HEK293 (cell line): ENCODE results near the gene PPIA.

Experiments used
- GLI4 ChIP-seq: fragments of 450-650 bp; formaldehyde crosslinking; IDR thresholded peaks from 2 replicates; pipeline ENCODE4 v1.5.1; 2016; ENCODE audit warnings: missing biosample characterization, missing genetic modification characterization
- GLIS2 ChIP-seq: fragments of 450-650 bp; formaldehyde crosslinking; IDR thresholded peaks from 2 replicates; pipeline ENCODE4 v1.5.1; 2016; ENCODE audit warnings: missing biosample characterization, missing genetic modification characterization
- HOXC10 ChIP-seq: sonication (generic); formaldehyde crosslinking; IDR thresholded peaks from 2 replicates; pipeline ENCODE4 v1.8.1; 2023; ENCODE audit warnings: mild to moderate bottlenecking, missing genetic modification reagents
- HOXD13 ChIP-seq: sonication (generic); formaldehyde crosslinking; IDR thresholded peaks from 2 replicates; pipeline ENCODE4 v1.8.0; 2022; ENCODE audit warnings: missing genetic modification reagents, borderline replicate concordance
- IKZF3 ChIP-seq: fragments of 450-650 bp; IDR thresholded peaks from 2 replicates; pipeline ENCODE4 v1.5.0; 2018; ENCODE audit warnings: missing biosample characterization, mild to moderate bottlenecking, missing genetic modification characterization, moderate library complexity
- KLF16 ChIP-seq: fragments of 450-650 bp; formaldehyde crosslinking; IDR thresholded peaks from 2 replicates; pipeline ENCODE4 v1.5.1; 2017; ENCODE audit warnings: missing biosample characterization, missing genetic modification characterization
- KLF8 ChIP-seq: fragments of 450-650 bp; formaldehyde crosslinking; IDR thresholded peaks from 2 replicates; pipeline ENCODE4 v1.5.1; 2016; ENCODE audit warnings: missing biosample characterization, missing genetic modification characterization
- SALL2 ChIP-seq: fragments of 450-650 bp; formaldehyde crosslinking; IDR thresholded peaks from 2 replicates; pipeline ENCODE4 v1.5.0; 2017; ENCODE audit warnings: missing biosample characterization, mild to moderate bottlenecking, missing genetic modification characterization, borderline replicate concordance
- SCRT2 ChIP-seq: fragments of 450-650 bp; formaldehyde crosslinking; IDR thresholded peaks from 2 replicates; pipeline ENCODE4 v1.5.1; 2016; ENCODE audit warnings: missing biosample characterization, missing genetic modification characterization
- TRIM28 ChIP-seq: IDR thresholded peaks from 2 replicates; pipeline ENCODE4 v1.6.1; 2011; ENCODE audit warnings: low read length, control low read depth, borderline replicate concordance
- YY2 ChIP-seq: fragments of 450-650 bp; formaldehyde crosslinking; IDR thresholded peaks from 2 replicates; pipeline ENCODE4 v1.5.1; 2016; ENCODE audit warnings: missing biosample characterization, missing genetic modification characterization
- ZBTB1 ChIP-seq: fragments of 450-650 bp; formaldehyde crosslinking; IDR thresholded peaks from 2 replicates; pipeline ENCODE4 v1.5.1; 2016; ENCODE audit warnings: missing biosample characterization, missing genetic modification characterization
- ZEB2 ChIP-seq: fragments of 450-650 bp; formaldehyde crosslinking; IDR thresholded peaks from 2 replicates; pipeline ENCODE4 v1.5.1; 2016; ENCODE audit warnings: missing biosample characterization, missing genetic modification characterization
- ZIC2 ChIP-seq: fragments of 450-650 bp; formaldehyde crosslinking; IDR thresholded peaks from 2 replicates; pipeline ENCODE4 v1.5.1; 2016; ENCODE audit warnings: missing biosample characterization, missing genetic modification characterization
- ZNF19 ChIP-seq: fragments of 450-650 bp; formaldehyde crosslinking; IDR thresholded peaks from 2 replicates; pipeline ENCODE4; 2016; ENCODE audit warnings: missing biosample characterization, missing genetic modification characterization, low read depth
- ZNF24 ChIP-seq: fragments of 450-650 bp; formaldehyde crosslinking; IDR thresholded peaks from 2 replicates; pipeline ENCODE4 v1.5.1; 2016; ENCODE audit warnings: missing biosample characterization, missing genetic modification characterization
- ZNF335 ChIP-seq: fragments of 450-650 bp; formaldehyde crosslinking; conservative IDR thresholded peaks from 2 replicates; pipeline ENCODE4 v1.5.1; 2016; ENCODE audit warnings: missing biosample characterization, missing genetic modification characterization
- ZNF366 ChIP-seq: fragments of 450-650 bp; formaldehyde crosslinking; conservative IDR thresholded peaks from 2 replicates; pipeline ENCODE4 v1.5.1; 2016; ENCODE audit warnings: missing biosample characterization, missing genetic modification characterization
- ZNF426 ChIP-seq: fragments of 450-650 bp; formaldehyde crosslinking; IDR thresholded peaks from 2 replicates; pipeline ENCODE4 v1.5.1; 2017; ENCODE audit warnings: missing biosample characterization, missing genetic modification characterization, mild to moderate bottlenecking, inconsistent platforms, moderate library complexity
- ZNF473 ChIP-seq: fragments of 450-650 bp; formaldehyde crosslinking; IDR thresholded peaks from 2 replicates; pipeline ENCODE4 v1.5.1; 2017; ENCODE audit warnings: missing biosample characterization, missing genetic modification characterization
- ZNF501 ChIP-seq: fragments of 450-650 bp; formaldehyde crosslinking; IDR thresholded peaks from 2 replicates; pipeline ENCODE4 v1.5.1; 2016; ENCODE audit warnings: missing biosample characterization, missing genetic modification characterization
- ZNF561 ChIP-seq: fragments of 450-650 bp; IDR thresholded peaks from 2 replicates; pipeline ENCODE4 v1.5.1; 2018; ENCODE audit warnings: missing biosample characterization, missing genetic modification characterization, borderline replicate concordance
- ZNF585B ChIP-seq: fragments of 450-650 bp; formaldehyde crosslinking; IDR thresholded peaks from 2 replicates; pipeline ENCODE4 v1.5.1; 2016; ENCODE audit warnings: missing biosample characterization, missing genetic modification characterization
- ZNF610 ChIP-seq: fragments of 450-650 bp; formaldehyde crosslinking; IDR thresholded peaks from 2 replicates; pipeline ENCODE4 v1.5.1; 2016; ENCODE audit warnings: missing biosample characterization, missing genetic modification characterization, borderline replicate concordance
- ZNF660 ChIP-seq: fragments of 450-650 bp; IDR thresholded peaks from 2 replicates; pipeline ENCODE4 v1.5.1; 2018; ENCODE audit warnings: missing biosample characterization, mild to moderate bottlenecking, missing genetic modification characterization
- ZNF670 ChIP-seq: fragments of 450-650 bp; formaldehyde crosslinking; IDR thresholded peaks from 2 replicates; pipeline ENCODE4 v1.5.1; 2016; ENCODE audit warnings: missing biosample characterization, missing genetic modification characterization, low read depth
- ZNF677 ChIP-seq: fragments of 450-650 bp; IDR thresholded peaks from 2 replicates; pipeline ENCODE4 v1.5.0; 2018; ENCODE audit warnings: missing biosample characterization, mild to moderate bottlenecking, missing genetic modification characterization, moderate library complexity
- ZNF837 ChIP-seq: fragments of 450-650 bp; formaldehyde crosslinking; IDR thresholded peaks from 2 replicates; pipeline ENCODE4 v1.5.1; 2016; ENCODE audit warnings: missing biosample characterization, missing genetic modification characterization
- ZSCAN16 ChIP-seq: fragments of 450-650 bp; formaldehyde crosslinking; IDR thresholded peaks from 2 replicates; pipeline ENCODE4 v1.5.1; 2016; ENCODE audit warnings: missing biosample characterization, missing genetic modification characterization
- TF ChIP-seq, protein P1 (sequence below): fragments of 450-650 bp; formaldehyde crosslinking; IDR thresholded peaks from 2 replicates; pipeline ENCODE4 v1.5.1; 2017; ENCODE audit warnings: missing biosample characterization, missing genetic modification characterization
- TF ChIP-seq, protein P2 (sequence below): fragments of 450-650 bp; formaldehyde crosslinking; IDR thresholded peaks from 2 replicates; pipeline ENCODE4 v1.5.1; 2016; ENCODE audit warnings: missing biosample characterization, missing genetic modification characterization
- TF ChIP-seq, protein P3 (sequence below): fragments of 450-650 bp; formaldehyde crosslinking; IDR thresholded peaks from 2 replicates; pipeline ENCODE4 v1.5.1; 2016; ENCODE audit warnings: missing biosample characterization, missing genetic modification characterization
- TF ChIP-seq, protein P4 (sequence below): fragments of 450-650 bp; formaldehyde crosslinking; IDR thresholded peaks from 2 replicates; pipeline ENCODE4 v1.5.1; 2016; ENCODE audit warnings: missing biosample characterization, missing genetic modification characterization
- TF ChIP-seq, protein P5 (sequence below): fragments of 450-650 bp; IDR thresholded peaks from 2 replicates; pipeline ENCODE4 v1.5.1; 2018; ENCODE audit warnings: missing biosample characterization, mild to moderate bottlenecking, missing genetic modification characterization

The PPIA gene

DNA sequence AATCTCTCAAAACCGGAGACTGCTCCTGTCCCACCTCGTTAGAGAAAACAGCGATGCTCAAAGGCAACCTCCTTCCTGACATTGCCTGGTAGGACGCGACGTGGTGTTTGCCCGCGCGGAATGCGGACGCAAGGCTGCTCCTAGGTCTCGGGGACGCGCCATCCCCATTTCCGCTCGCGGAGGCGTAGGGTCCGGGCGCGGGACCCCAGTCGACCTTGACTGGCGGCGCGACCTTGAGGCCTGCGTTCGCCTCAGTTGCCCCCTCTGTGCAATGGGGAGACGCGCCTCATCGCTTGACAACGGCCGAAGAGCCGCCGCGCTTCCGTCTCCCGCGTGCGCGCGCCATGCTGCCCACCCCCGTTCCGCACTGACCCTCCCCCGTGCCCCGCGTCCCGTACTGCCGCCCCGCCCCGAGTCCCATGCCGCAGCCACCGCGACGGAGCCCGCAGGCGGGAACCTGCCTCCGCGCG is 412 bp upstream of the PPIA start (continued):
- TF ChIP-seq, protein P1, sequence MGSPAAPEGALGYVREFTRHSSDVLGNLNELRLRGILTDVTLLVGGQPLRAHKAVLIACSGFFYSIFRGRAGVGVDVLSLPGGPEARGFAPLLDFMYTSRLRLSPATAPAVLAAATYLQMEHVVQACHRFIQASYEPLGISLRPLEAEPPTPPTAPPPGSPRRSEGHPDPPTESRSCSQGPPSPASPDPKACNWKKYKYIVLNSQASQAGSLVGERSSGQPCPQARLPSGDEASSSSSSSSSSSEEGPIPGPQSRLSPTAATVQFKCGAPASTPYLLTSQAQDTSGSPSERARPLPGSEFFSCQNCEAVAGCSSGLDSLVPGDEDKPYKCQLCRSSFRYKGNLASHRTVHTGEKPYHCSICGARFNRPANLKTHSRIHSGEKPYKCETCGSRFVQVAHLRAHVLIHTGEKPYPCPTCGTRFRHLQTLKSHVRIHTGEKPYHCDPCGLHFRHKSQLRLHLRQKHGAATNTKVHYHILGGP (tag by site-specific recombination), result no peak
- TF ChIP-seq ZNF501, result no peak; the same call in none of the 2 replicates
- peak; percentile 41; the same call in 1 of the 2 replicates for TF ChIP-seq ZNF660 (tag by site-specific recombination)
- TF ChIP-seq HOXC10, result no peak
- TF ChIP-seq ZNF610, result peak; percentile 86
- TF ChIP-seq ZNF561, result no peak; the same call in 1 of the 2 replicates
- TF ChIP-seq, protein P2, sequence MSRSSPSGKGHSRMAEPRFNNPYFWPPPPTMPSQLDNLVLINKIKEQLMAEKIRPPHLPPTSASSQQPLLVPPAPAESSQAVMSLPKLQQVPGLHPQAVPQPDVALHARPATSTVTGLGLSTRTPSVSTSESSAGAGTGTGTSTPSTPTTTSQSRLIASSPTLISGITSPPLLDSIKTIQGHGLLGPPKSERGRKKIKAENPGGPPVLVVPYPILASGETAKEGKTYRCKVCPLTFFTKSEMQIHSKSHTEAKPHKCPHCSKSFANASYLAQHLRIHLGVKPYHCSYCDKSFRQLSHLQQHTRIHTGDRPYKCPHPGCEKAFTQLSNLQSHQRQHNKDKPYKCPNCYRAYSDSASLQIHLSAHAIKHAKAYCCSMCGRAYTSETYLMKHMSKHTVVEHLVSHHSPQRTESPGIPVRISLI (tag by site-specific recombination), result no peak
- TF ChIP-seq IKZF3 (tag by site-specific recombination), result 0 out of 2 replicates have a peak, but pooled peaks have one; percentile 24
- TF ChIP-seq YY2 (tag by site-specific recombination), result peak; percentile 39; the same call in 1 of the 2 replicates
- no peak for TF ChIP-seq SALL2
- TF ChIP-seq, protein P3, sequence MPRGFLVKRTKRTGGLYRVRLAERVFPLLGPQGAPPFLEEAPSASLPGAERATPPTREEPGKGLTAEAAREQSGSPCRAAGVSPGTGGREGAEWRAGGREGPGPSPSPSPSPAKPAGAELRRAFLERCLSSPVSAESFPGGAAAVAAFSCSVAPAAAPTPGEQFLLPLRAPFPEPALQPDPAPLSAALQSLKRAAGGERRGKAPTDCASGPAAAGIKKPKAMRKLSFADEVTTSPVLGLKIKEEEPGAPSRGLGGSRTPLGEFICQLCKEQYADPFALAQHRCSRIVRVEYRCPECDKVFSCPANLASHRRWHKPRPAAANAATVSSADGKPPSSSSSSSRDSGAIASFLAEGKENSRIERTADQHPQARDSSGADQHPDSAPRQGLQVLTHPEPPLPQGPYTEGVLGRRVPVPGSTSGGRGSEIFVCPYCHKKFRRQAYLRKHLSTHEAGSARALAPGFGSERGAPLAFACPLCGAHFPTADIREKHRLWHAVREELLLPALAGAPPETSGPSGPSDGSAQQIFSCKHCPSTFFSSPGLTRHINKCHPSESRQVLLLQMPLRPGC (tag by site-specific recombination), result peak; percentile 65; the same call in 1 of the 2 replicates
- no peak for TF ChIP-seq ZNF19 (tag by site-specific recombination)
- TF ChIP-seq, protein P4, sequence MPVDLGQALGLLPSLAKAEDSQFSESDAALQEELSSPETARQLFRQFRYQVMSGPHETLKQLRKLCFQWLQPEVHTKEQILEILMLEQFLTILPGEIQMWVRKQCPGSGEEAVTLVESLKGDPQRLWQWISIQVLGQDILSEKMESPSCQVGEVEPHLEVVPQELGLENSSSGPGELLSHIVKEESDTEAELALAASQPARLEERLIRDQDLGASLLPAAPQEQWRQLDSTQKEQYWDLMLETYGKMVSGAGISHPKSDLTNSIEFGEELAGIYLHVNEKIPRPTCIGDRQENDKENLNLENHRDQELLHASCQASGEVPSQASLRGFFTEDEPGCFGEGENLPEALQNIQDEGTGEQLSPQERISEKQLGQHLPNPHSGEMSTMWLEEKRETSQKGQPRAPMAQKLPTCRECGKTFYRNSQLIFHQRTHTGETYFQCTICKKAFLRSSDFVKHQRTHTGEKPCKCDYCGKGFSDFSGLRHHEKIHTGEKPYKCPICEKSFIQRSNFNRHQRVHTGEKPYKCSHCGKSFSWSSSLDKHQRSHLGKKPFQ (tag by site-specific recombination), result no peak
- peak; percentile 93 for TF ChIP-seq ZNF335 (tag by site-specific recombination)
- TF ChIP-seq ZNF473 (tag by site-specific recombination), result no peak
- TF ChIP-seq KLF16, result peak; percentile 84
- no peak for TF ChIP-seq ZNF677 (tag by site-specific recombination)
- TF ChIP-seq ZNF670 (tag by site-specific recombination), result no peak
- TF ChIP-seq TRIM28, result no peak
- TF ChIP-seq ZNF585B, result no peak; the same call in 1 of the 2 replicates
- TF ChIP-seq ZEB2 (tag by site-specific recombination), result peak; percentile 70
- TF ChIP-seq ZIC2 (tag by site-specific recombination), result no peak
- TF ChIP-seq, protein P5, sequence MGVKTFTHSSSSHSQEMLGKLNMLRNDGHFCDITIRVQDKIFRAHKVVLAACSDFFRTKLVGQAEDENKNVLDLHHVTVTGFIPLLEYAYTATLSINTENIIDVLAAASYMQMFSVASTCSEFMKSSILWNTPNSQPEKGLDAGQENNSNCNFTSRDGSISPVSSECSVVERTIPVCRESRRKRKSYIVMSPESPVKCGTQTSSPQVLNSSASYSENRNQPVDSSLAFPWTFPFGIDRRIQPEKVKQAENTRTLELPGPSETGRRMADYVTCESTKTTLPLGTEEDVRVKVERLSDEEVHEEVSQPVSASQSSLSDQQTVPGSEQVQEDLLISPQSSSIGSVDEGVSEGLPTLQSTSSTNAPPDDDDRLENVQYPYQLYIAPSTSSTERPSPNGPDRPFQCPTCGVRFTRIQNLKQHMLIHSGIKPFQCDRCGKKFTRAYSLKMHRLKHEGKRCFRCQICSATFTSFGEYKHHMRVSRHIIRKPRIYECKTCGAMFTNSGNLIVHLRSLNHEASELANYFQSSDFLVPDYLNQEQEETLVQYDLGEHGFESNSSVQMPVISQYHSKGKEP (tag by site-specific recombination), result no peak
- TF ChIP-seq ZNF426 (tag by site-specific recombination), result no peak
- TF ChIP-seq GLIS2 (tag by site-specific recombination), result no peak; the same call in 1 of the 2 replicates
- no peak for TF ChIP-seq HOXD13
- peak; percentile 56 for TF ChIP-seq GLI4 (tag by site-specific recombination)
- peak; percentile 68; the same call in 1 of the 2 replicates for TF ChIP-seq ZBTB1 (tag by site-specific recombination)
- peak; percentile 43; the same call in 1 of the 2 replicates for TF ChIP-seq ZNF366 (tag by site-specific recombination)
- TF ChIP-seq ZNF24 (tag by site-specific recombination), result peak; percentile 85
- TF ChIP-seq ZSCAN16 (tag by site-specific recombination), result 0 out of 2 replicates have a peak, but pooled peaks have one; percentile 15
- TF ChIP-seq KLF8 (tag by site-specific recombination), result peak; percentile 9; the same call in 1 of the 2 replicates
- no peak for TF ChIP-seq SCRT2 (tag by site-specific recombination)
- TF ChIP-seq ZNF837 (tag by site-specific recombination), result no peak
